GM12872 (cell line): ENCODE data around the gene RPS26.
A peak's percentile ranks its signal among the peaks of the same experiment; 100 is the strongest.

Experiments
- TF ChIP-seq, protein P1 (sequence below): IDR thresholded peaks from 3 replicates; pipeline ENCODE4 v1.5.1; 2011; ENCODE audit warnings: low read depth, mild to moderate bottlenecking, low read length, moderate library complexity; ENCODE audit not compliant: insufficient read depth

The RPS26 gene

DNA sequence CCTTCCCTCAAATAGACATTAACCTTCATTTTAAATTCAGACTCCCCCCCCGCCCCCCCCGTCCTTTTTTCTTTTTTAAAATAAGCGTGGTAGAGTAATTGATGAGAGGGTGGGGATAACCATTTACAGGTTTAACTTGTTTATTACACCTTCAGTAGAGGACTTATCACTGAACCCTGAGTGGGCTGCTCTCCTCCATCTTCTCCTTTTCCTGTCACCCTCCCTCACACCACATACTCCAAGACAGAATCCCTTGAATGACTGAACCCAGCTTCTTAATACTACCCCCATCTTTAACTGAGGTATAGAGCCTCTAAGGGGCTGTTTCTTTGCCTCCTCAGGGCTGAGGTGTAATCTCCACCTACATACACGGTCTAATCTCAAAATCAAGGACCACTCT, 24.5 kb upstream of the RPS26 start:
- TF ChIP-seq, protein P1, sequence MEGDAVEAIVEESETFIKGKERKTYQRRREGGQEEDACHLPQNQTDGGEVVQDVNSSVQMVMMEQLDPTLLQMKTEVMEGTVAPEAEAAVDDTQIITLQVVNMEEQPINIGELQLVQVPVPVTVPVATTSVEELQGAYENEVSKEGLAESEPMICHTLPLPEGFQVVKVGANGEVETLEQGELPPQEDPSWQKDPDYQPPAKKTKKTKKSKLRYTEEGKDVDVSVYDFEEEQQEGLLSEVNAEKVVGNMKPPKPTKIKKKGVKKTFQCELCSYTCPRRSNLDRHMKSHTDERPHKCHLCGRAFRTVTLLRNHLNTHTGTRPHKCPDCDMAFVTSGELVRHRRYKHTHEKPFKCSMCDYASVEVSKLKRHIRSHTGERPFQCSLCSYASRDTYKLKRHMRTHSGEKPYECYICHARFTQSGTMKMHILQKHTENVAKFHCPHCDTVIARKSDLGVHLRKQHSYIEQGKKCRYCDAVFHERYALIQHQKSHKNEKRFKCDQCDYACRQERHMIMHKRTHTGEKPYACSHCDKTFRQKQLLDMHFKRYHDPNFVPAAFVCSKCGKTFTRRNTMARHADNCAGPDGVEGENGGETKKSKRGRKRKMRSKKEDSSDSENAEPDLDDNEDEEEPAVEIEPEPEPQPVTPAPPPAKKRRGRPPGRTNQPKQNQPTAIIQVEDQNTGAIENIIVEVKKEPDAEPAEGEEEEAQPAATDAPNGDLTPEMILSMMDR = no peak

DNA sequence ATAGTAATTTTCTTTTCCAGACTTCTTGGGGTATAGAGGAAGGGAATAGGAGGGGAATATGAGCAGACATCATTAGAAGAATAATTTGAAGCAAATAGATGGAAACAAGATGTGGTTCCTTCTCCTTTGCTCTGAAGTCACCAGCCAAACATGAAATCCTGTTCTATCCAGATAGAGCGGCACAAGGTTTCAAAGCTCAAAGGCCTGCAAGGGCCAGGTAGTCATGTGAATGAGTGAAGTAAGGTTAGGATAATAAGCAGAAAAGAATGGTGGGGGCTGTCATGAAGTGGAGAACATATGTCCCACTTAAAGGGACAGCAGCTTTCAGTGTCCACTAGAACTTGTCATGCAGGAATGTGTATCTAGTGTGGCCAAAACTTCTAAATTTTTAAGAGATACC, 23.4 kb upstream of the RPS26 start:
- TF ChIP-seq, protein P1 = no peak

DNA sequence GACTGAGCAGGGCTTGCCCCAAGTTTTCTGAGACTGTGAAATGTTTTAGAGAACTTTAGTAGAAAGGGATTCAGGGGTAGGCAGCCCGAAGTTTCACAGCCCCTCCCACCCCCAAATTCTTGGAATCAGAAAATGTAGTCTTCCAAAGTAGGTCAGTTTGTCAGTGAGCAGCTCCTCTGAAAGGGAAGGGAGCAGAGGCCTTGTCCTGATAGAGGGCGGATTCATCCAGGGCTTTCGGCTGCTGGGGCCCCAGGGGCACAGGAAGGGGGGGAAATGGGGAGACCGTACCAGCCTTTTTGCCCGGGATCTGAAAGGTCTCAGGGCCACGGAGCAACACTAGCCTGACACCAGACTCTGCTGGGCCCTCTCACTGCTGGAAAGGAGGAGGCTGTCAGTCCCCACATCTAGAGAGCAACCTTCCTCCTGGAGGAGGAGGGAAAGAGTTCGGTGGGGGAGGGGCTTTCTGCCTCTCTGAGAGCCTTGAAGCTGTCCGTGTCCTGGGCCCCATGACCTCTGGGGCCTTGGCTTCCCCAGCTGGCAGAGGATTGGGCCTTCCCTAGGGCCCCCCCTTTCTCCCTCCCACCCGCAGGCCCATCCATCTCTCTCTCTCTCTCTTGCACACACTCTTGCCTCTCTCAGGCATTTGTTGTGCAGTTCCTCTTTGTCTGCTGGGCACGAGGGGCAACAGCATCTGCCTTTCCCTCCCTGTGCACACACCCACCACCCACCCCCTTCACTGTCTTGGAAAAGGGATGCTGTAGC, 21.1 kb upstream of the RPS26 start, which contains the start of gene IKZF4:
Gene IKZF4 (plus strand): TSS at position 621 of the 762 bp plus-strand sequence. CDS start 451 bp downstream, outside the sequence.
- TF ChIP-seq, protein P1 = no peak

DNA sequence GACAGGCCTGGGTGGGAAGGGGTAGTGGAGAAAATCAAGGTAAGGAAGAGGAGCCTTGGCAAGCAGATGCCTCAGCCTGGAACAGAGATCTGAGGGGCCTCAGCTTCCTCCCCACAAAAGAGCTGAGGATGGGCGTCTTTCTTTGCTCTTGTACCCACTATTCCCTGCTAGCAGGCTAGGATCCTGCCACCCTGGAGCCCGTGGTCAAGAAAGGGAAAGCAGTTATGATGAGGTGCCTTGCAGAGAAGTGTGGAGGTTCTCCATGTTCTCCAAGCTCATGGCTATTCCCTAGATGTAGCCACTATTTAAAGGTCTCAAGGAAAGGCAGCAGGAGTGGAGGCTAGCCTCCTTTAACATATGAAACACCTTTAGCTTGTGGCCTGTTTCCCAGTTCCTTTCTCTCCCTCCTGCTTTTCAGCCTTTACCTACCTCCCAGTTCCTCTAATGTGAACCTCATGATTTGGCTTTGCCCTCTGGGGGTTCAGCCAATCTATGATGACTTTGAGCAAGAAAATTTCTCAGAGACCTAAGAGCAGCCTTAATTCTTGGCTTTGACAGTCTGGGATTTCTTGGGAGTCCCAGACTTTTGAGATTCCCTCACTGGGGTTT, 19.7 kb upstream of the RPS26 start:
- TF ChIP-seq, protein P1 = no peak

DNA sequence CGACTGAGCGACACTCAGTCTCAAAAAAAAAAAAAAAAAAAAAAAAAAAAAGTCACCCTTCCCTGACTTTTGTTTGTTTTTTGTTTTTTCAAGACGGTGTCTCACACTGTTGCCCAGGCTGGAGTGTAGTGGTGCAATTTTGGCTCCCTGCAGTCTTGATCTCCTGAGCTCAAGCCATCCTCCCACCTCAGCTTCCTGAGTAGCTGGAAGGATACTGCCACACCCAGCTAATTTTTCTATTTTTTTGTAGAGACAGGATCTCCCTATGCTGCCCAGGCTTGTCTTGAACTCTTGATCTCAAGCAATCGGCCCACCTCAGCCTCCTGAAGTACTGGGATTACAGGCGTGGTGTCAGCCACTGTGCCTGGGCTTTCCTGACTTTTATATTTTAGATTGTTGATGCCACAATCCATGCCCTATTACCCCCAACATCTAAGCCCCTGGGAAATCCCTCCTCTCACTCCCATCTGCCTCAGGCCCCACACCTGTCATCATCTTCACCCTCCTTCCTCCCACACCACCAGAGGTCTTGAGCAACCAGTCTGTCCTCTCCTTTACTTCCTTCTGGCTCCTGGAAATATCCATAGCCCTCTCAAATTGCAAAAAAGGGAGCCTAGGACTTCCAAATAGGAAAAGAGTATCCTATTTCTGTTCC, 13.1 kb upstream of the RPS26 start:
- TF ChIP-seq, protein P1 = no peak

DNA sequence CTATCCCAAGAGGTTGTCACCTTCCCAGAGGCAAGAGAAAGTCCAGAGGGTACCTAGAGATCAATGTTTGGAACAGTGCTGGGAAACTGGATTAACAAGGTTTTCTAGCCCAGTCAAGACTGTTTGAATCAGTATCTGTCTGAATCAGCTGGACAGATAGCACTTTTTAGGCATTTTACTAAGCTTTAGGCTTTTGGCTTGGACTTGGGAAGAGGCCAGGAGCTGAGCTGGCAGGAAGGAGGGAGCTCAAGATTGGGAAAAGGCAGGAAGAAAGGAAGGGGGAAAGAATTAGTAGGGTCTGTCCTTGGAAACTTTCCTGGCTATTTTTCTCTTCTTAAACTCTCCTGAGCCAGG, 12.6 kb upstream of the RPS26 start:
- TF ChIP-seq, protein P1 = no peak

DNA sequence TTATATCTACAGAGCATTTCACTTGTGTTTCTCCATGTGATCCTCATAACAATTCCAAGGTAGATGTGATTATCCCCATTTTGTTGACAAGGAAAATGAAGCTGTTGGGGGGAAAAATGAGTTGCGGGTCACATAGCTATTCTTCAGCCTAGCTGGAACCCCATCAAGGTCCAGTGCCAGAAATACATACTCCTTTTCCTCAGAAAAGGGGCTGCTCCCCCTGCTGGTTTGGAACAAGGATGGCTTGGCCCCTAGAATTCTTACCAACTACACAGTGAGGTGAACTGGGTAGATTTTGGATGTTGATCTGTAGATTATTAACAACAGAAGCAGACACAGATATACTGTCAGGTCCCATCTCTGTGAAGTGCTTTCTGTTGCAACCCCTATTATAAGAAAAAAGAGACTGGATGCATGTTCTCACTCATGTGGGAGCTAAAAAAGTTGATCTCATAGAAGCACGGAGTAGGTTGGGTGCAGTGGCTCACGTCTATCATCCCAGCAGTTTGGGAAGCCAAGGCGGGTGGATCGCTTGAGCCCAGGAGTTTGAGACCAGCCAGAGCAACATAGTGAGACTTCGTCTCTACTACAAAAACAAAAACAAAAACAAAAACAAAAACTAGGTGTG, 11.9 kb upstream of the RPS26 start:
- TF ChIP-seq, protein P1 = peak; percentile 65
